HepG2 (cell line): Measurements from ENCODE around the gene OR51T1. TPM values are rescaled to one million over a fixed set of nuclear protein-coding genes. Genes with fewer than 3 reads are reported as not detected.

Experiments used
- ATAC-seq: fragments of 200-7000 bp; cut with Tn5 transposase; 3 replicates; pipeline ENCODE4 v1.9.1; 2020; ENCODE audit warnings: mild to moderate bottlenecking, moderate library complexity
- BruUV-seq: library from RNA; stranded (reverse); fragments of 400-500 nt; replicated peaks from 2 replicates; lab custom pipeline; 2021; lab: Mats Ljungman, UMichigan
- CTCF ChIA-PET: fragments of 300-600 bp; formaldehyde crosslinking; extraction: SDS; loops from one replicate; lab custom pipeline; 2021; ENCODE audit warnings: low total read pairs, inconsistent platforms, low intra/inter-chr PET ratio; lab: Yijun Ruan, JAX
- POLR2A ChIA-PET: fragments of 350-600 bp; sonication (Branson Sonifier 250); formaldehyde crosslinking; loops from one replicate; lab custom pipeline; 2020; ENCODE audit warnings: antibody characterized with exemption, inconsistent platforms; lab: Yijun Ruan, JAX
- DNase-seq: peaks from one replicate; pipeline ENCODE4 v3.0.0-alpha.2; 2015; ENCODE audit warnings: low spot score
- FAIRE-seq: peaks from 3 replicates; lab custom pipeline; 2011; peaks lifted over from hg19 to GRCh38; lab: Jason Lieb, UNC
- H2AFZ ChIP-seq: one replicate; pipeline ENCODE4 v1.6.1; 2011; ENCODE audit warnings: low read length, inconsistent platforms
- H3K27ac ChIP-seq: fragments of 300-600 bp; 3 replicates; pipeline ENCODE4 v1.8.0; 2011; ENCODE audit warnings: mixed run types, mild to moderate bottlenecking, mixed read lengths, low read length, inconsistent platforms; ENCODE audit not compliant: insufficient read depth; ENCODE audit errors: extremely low read length
- H3K27me3 ChIP-seq, 2 experiments: fragments of 200-600 bp in 1 of 2; 2 replicates in 1 of 2; 3 replicates in 1 of 2; pipeline versions ENCODE4 v1.6.0 to v1.8.0; 2011; ENCODE audit warnings: low read length in 2 of 2, mild to moderate bottlenecking in 2 of 2, moderate library complexity in 2 of 2, inconsistent platforms in 1 of 2; ENCODE audit not compliant: insufficient read depth in 2 of 2, control insufficient read depth in 1 of 2
- H3K36me3 ChIP-seq, 2 experiments: fragments of 200-600 bp in 1 of 2; replicated peaks in 1 of 2; 2 replicates in 1 of 2; 3 replicates in 1 of 2; pipeline versions ENCODE4 v1.5.1 to v1.8.0; 2011; ENCODE audit warnings: low read length in 2 of 2, inconsistent platforms in 1 of 2; ENCODE audit not compliant: insufficient read depth in 2 of 2, control insufficient read depth in 1 of 2
- H3K4me1 ChIP-seq: 2 replicates; pipeline ENCODE4 v1.5.1; 2012; ENCODE audit warnings: low read length, inconsistent platforms; ENCODE audit not compliant: insufficient read depth
- H3K4me2 ChIP-seq: 2 replicates; pipeline ENCODE4 v1.6.0; 2011; ENCODE audit warnings: low read depth, low read length, inconsistent platforms
- H3K4me3 ChIP-seq, 3 experiments: fragments of 200-600 bp in 1 of 3; sonication (generic), shearing (Covaris generic) in 1 of 3; replicated peaks in 1 of 3; 2 replicates each; pipeline ENCODE4 v1.5.1; 2011 to 2016; ENCODE audit warnings: low read length in 3 of 3, inconsistent platforms in 2 of 3, low read depth in 2 of 3, mild to moderate bottlenecking in 2 of 3, control low read depth in 1 of 3, mixed read lengths in 1 of 3; ENCODE audit not compliant: insufficient read depth in 1 of 3
- H3K79me2 ChIP-seq: one replicate; pipeline ENCODE4 v1.6.1; 2011; ENCODE audit warnings: low read length, inconsistent platforms; ENCODE audit not compliant: insufficient read depth
- H3K9ac ChIP-seq: 2 replicates; pipeline ENCODE4 v1.6.0; 2011; ENCODE audit warnings: mild to moderate bottlenecking, low read depth, low read length, inconsistent platforms; ENCODE audit not compliant: insufficient read depth
- H3K9me3 ChIP-seq: 2 replicates; pipeline ENCODE4 v1.5.1; 2012; ENCODE audit warnings: mild to moderate bottlenecking, low read length
- H4K20me1 ChIP-seq: 2 replicates; pipeline ENCODE4 v1.6.0; 2011; ENCODE audit warnings: inconsistent platforms, mild to moderate bottlenecking, low read length, moderate library complexity; ENCODE audit not compliant: insufficient read depth
- HNF4A ChIP-seq: sonication (generic); formaldehyde crosslinking; IDR thresholded peaks from 2 replicates; pipeline ENCODE4 v1.4.0; 2020; ENCODE audit warnings: missing genetic modification reagents
- IRF2 ChIP-seq: IDR thresholded peaks from 2 replicates; pipeline ENCODE4 v1.6.1; 2018; ENCODE audit warnings: missing genetic modification reagents, missing compliant biosample characterization
- RBM22 ChIP-seq: fragments of 200-400 bp; formaldehyde crosslinking; optimal IDR thresholded peaks from 2 replicates; pipeline ENCODE3; 2017; ENCODE audit warnings: mild to moderate bottlenecking, low read length, moderate library complexity
- ZNF12 ChIP-seq: sonication (generic); formaldehyde crosslinking; IDR thresholded peaks from 2 replicates; pipeline ENCODE4 v1.5.0; 2020; ENCODE audit warnings: missing genetic modification reagents
- ZNF143 ChIP-seq: sonication (generic); formaldehyde crosslinking; IDR thresholded peaks from 2 replicates; pipeline ENCODE4 v1.4.0; 2020; ENCODE audit warnings: missing genetic modification reagents
- ZNF17 ChIP-seq: sonication (generic); formaldehyde crosslinking; IDR thresholded peaks from 2 replicates; pipeline ENCODE4 v1.5.0; 2020; ENCODE audit warnings: mild to moderate bottlenecking, missing genetic modification reagents
- ZNF772 ChIP-seq: sonication (generic); formaldehyde crosslinking; IDR thresholded peaks from 2 replicates; pipeline ENCODE4 v1.5.0; 2020; ENCODE audit warnings: mild to moderate bottlenecking, missing genetic modification reagents
- ZNF83 ChIP-seq: sonication (generic); formaldehyde crosslinking; IDR thresholded peaks from 2 replicates; pipeline ENCODE4 v1.4.0; 2020; ENCODE audit warnings: missing genetic modification reagents, mild to moderate bottlenecking, borderline replicate concordance
- ZSCAN25 ChIP-seq: sonication (generic); formaldehyde crosslinking; IDR thresholded peaks from 2 replicates; pipeline ENCODE4 v1.8.0; 2022; ENCODE audit warnings: mild to moderate bottlenecking, missing genetic modification reagents
- ZSCAN31 ChIP-seq: sonication (generic); formaldehyde crosslinking; IDR thresholded peaks from 2 replicates; pipeline ENCODE4 v1.5.0; 2020; ENCODE audit warnings: low read depth, mild to moderate bottlenecking, missing genetic modification reagents
- in situ Hi-C: cut with HindIII; loops from 2 replicates; pipeline ENCODE4 v1.10.0; 2017; ENCODE audit warnings: low pct_unique_long_range_greater_than_20kb; ENCODE audit not compliant: extremely low pct_ligation_motif_present
- intact Hi-C: fragments of 100-400 bp; cut with micrococcal nuclease; formaldehyde crosslinking; loops from one replicate; pipeline ENCODE4 v1.10.0; 2022; ENCODE audit not compliant: unreplicated experiment
- polyA plus RNA-seq, 8 experiments: library from polyadenylated mRNA; depleted of rRNA in 3 of 8; stranded (reverse) in 7 of 8; unstranded in 1 of 8; fragments of >200 nt; fragmentation: Illumina TruSeq in 4 of 8; extraction: Trizol in 4 of 8; gene quantifications; 2 replicates each; pipeline versions ENCODE4 v1.2.1 to v1.2.3, GENCODE V29; 2011 to 2016; ENCODE audit warnings: low read depth in 4 of 8, missing spikeins in 1 of 8, mixed read lengths in 1 of 8; ENCODE audit not compliant: insufficient read depth in 1 of 8
- total RNA-seq, 5 experiments: library from RNA; depleted of rRNA; stranded (reverse); fragments of >200 nt; fragmentation: Illumina TruSeq; extraction: Trizol; gene quantifications; 2 replicates each; pipeline ENCODE4 v1.2.3, GENCODE V29; 2016; ENCODE audit warnings: low read depth in 1 of 5
- TF ChIP-seq, protein P1 (sequence below): sonication (generic); formaldehyde crosslinking; IDR thresholded peaks from 2 replicates; pipeline ENCODE4 v1.8.0; 2022; ENCODE audit warnings: missing genetic modification reagents, mild to moderate bottlenecking, inconsistent platforms, borderline replicate concordance
- TF ChIP-seq, protein P2 (sequence below): sonication (generic); formaldehyde crosslinking; IDR thresholded peaks from 2 replicates; pipeline ENCODE4 v1.8.1; 2023; ENCODE audit warnings: missing genetic modification reagents, inconsistent platforms, borderline replicate concordance
- TF ChIP-seq, protein P3 (sequence below): sonication (generic); formaldehyde crosslinking; IDR thresholded peaks from 2 replicates; pipeline ENCODE4 v1.4.0; 2020; ENCODE audit warnings: missing genetic modification reagents
- TF ChIP-seq, protein P4 (sequence below): IDR thresholded peaks from 2 replicates; pipeline ENCODE4 v1.6.1; 2016; ENCODE audit warnings: missing biosample characterization, missing genetic modification reagents, low read depth
- TF ChIP-seq, protein P5 (sequence below): sonication (generic); formaldehyde crosslinking; IDR thresholded peaks from 2 replicates; pipeline ENCODE4 v1.4.0; 2020; ENCODE audit warnings: missing genetic modification reagents

OR51T1 gene
- total and polyA plus RNA-seq, 2 of the 13 experiments (the other 11 are each of a cell fraction or from before 2014, with no cell fraction given), result not detected

DNA sequence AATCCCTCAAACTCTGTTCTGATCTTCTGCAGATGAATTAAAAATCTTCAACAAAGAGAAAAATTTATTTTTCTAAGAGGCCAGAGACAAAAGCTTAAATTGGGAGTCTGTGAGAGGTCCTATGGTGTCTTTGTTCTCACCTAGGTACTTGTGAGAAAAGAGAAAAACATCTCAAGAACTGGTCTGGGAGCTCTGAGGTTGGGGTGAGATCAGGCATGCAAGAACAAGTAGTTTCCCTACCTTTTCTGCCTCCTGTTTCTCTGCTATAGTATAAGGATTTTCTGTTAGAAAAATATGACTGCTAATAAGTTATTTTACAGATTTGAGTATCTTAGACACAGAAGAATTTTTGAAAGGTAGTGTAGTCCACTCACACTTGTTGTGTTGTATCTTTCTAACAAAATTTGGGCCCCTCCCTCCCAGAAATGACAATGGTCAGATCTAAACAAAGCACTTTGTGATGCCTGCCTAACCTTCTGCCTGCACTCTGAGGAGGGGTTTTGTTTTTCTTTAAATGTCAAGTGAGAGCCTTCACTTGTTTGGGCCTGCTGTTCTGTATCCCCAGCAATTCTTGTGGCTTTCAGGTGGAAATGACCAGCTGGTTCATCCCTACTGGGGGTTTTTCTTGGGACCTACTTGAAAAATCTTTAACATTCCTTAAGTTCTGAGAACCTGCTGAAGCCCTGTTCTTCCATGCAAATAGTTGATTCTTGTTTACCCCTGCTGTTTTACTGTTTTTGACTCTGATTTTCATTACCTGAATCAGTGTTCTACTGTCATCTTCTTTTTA, 19.1 kb upstream of the OR51T1 start:
- no peaks in the 10 kb centered on the region for H3K79me2 ChIP-seq
- H3K27me3 ChIP-seq, result no peaks in the 10 kb centered on the region
- DNase-seq, result no peak
- in situ Hi-C loops (no loop called here), intact Hi-C loops (no loop called here)
- H3K4me3 ChIP-seq, result no peak overlapping the region
- no peak overlapping the region for H3K4me2 ChIP-seq
- H3K36me3 ChIP-seq, result no peaks in the 10 kb centered on the region
- POLR2A ChIA-PET, result no interaction called here
- H3K9me3 ChIP-seq, result no peaks in the 10 kb centered on the region
- TF ChIP-seq, protein P1, sequence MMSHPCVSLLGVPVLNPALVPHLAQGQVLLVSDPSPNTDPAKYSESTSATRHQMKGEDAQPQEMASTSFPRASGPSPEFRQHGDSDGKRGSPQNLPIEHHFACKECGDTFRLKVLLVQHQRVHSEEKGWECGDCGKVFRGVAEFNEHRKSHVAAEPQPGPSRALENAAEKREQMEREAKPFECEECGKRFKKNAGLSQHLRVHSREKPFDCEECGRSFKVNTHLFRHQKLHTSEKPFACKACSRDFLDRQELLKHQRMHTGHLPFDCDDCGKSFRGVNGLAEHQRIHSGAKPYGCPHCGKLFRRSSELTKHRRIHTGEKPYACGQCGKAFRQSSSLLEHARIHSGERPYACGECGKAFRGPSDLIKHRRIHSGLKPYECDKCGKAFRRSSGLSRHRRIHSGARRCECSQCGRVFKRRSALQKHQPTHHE (CRISPR knock-in tag), result no peak
- TF ChIP-seq ZNF143, result no peak
- no peak for TF ChIP-seq ZNF772 (CRISPR knock-in tag)
- TF ChIP-seq HNF4A (CRISPR knock-in tag), result no peak
- TF ChIP-seq ZSCAN25 (CRISPR knock-in tag), result no peak
- TF ChIP-seq, protein P2, sequence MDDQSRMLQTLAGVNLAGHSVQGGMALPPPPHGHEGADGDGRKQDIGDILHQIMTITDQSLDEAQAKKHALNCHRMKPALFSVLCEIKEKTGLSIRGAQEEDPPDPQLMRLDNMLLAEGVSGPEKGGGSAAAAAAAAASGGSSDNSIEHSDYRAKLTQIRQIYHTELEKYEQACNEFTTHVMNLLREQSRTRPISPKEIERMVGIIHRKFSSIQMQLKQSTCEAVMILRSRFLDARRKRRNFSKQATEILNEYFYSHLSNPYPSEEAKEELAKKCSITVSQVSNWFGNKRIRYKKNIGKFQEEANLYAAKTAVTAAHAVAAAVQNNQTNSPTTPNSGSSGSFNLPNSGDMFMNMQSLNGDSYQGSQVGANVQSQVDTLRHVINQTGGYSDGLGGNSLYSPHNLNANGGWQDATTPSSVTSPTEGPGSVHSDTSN (CRISPR knock-in tag), result no peak
- TF ChIP-seq, protein P3, sequence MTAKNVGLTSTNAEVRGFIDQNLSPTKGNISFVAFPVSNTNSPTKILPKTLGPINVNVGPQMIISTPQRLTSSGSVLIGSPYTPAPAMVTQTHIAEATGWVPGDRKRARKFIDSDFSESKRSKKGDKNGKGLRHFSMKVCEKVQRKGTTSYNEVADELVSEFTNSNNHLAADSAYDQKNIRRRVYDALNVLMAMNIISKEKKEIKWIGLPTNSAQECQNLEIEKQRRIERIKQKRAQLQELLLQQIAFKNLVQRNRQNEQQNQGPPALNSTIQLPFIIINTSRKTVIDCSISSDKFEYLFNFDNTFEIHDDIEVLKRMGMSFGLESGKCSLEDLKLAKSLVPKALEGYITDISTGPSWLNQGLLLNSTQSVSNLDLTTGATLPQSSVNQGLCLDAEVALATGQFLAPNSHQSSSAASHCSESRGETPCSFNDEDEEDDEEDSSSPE (CRISPR knock-in tag), result no peak
- TF ChIP-seq, protein P4, sequence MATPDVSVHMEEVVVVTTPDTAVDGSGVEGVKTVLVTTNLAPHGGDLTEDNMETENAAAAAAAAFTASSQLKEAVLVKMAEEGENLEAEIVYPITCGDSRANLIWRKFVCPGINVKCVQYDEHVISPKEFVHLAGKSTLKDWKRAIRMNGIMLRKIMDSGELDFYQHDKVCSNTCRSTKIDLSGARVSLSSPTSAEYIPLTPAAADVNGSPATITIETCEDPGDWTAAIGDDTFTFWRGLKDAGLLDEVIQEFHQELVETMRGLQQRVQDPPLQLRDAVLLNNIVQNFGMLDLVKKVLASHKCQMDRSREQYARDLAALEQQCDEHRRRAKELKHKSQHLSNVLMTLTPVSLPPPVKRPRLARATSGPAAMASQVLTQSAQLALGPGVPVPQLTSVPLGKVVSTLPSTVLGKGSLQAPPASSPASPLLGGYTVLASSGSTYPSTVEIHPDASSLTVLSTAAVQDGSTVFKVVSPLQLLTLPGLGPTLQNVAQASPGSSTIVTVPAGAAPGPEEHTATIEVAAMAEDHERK (CRISPR knock-in tag), result no peak
- no peak for TF ChIP-seq ZSCAN31
- TF ChIP-seq RBM22, result no peak
- TF ChIP-seq ZNF17 (CRISPR knock-in tag), result no peak
- TF ChIP-seq ZNF12, result no peak
- no peak for TF ChIP-seq ZNF83 (CRISPR knock-in tag)
- TF ChIP-seq, protein P5, sequence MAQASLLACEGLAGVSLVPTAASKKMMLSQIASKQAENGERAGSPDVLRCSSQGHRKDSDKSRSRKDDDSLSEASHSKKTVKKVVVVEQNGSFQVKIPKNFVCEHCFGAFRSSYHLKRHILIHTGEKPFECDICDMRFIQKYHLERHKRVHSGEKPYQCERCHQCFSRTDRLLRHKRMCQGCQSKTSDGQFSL (CRISPR knock-in tag), result no peak
- TF ChIP-seq IRF2 (CRISPR knock-in tag), result no peak
- FAIRE-seq, result no peak
- H2AFZ ChIP-seq, result no peak overlapping the region
- no peak overlapping the region for H3K27ac ChIP-seq
- no peaks in the 10 kb centered on the region for H3K4me1 ChIP-seq
- H4K20me1 ChIP-seq, result no peaks in the 10 kb centered on the region
- H3K9ac ChIP-seq, result no peak overlapping the region
- no peak for ATAC-seq
- CTCF ChIA-PET, result no interaction called here
- BruUV-seq, result no TSS peak
